HG03025 (cell line): Measurements from ENCODE around the gene SDR42E2.

ENCODE experiments used
- ATAC-seq: cut with Tn5 transposase; IDR thresholded peaks from one replicate; pipeline ENCODE4 v1.9.1; 2021; ENCODE audit warnings: mild to moderate bottlenecking, moderate library complexity; ENCODE audit not compliant: unreplicated experiment, low FRiP score

Gene SDR42E2

DNA sequence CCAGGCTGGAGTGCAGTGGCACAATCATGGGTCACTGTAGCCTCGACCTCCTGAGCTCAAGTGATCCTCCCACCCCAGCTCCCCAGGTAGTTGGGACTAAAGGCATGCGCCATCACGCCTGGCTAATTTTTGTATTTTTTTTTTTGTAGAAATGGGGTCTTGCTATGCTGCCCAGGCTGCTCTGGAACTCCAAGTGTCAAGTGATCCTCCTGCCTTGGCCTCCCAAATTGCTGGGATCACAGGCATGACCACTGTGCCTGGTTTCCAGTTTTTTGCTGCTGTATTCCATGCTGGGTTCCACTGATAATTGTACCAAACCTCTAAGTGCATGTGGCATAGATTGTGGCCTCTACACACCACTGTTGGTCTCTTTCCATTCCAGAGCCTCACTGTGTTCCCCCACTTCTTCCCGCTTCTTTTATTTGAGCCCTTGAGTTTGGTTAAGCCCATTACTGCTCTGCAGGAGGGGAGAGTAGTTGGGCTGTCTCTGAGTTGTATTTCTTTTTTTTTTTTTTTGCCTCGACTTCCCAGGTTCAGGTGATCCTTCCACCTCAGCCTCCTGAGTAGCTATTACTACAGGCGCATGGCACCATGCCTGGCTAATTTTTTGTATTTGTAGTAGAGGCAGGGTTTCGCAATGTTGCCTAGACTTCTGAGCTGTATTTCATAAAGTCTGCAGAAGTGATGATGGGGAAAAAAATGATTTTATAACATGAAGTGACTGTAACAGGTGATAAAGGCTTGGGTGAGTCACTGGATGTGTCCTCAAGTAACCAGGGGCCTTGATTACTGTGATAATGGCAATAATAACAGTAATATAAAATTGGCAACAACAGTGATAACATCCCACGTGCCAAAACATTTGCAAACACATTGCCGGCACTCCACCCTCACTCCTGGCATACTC lies 73.8 kb downstream of the SDR42E2 start:
- ATAC-seq = no peak

DNA sequence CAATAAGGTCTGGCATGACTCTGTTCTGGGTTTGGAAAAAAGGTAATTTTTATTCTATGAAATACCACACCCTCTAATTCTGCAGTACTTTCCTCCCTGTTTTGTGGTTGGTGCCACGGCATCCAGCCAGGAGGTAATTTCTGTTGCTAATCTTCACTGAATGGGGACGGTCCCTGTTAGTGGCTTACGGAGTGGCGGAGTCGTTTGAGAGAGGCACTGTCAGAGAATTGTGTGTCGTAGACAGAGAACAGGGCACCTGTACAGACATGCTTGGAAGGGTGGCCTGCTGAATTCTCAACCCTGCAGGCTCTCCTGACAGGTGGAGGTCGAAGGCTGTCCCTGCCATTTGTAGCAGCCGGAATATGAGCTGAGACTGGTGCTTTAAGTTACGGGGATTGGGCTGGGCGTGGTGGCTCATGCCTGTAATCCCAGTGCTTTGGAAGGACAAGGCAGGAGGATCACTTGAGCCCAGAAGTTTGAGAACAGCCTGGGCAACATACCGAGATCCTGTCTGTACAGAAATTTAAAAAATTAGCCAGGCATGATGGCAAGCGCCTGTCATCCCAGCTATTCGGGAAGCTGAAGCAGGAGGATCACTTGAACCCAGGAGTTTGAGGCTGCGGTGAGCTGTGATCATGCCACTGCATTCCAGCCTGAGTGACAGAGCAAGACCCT lies 77.0 kb downstream of the SDR42E2 start:
- ATAC-seq = no peak

DNA sequence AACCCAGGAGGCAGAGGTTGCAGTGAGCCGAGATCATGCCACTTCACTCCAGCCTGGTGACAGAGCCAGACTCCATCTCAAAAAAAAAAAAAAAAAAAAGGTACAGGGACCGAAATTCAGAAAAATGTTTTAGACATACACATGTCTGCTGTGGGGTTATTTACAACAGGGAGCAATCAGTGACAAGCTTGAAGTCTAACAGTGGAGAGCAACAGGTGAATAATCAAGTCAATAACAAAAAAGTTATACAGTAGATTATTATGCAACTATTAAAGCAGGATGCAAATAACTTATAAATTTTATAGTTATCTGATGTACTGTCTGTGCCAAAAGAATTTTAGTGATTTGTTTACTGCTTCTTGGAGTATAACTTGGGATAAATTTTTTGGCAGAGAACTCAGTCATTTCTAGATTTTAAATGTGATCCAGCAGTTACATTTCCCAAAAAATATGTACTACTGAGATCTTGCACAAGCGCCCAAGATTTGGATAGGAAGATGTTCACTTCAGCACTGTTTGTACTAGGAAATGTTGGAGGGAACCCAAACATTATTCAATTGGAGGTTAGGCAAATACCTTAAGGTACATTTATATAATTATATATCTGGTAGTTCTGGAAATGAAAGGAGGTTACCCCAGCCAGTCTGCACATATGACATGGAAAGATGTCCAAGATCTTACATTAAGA lies 77.9 kb downstream of the SDR42E2 start:
- ATAC-seq = no peak
